HG02678 (cell line): ENCODE data around the gene TMEM237.

ENCODE experiments used
- ATAC-seq: cut with Tn5 transposase; IDR thresholded peaks from one replicate; pipeline ENCODE4 v1.9.1; 2021; ENCODE audit warnings: mild to moderate bottlenecking, moderate library complexity; ENCODE audit not compliant: unreplicated experiment

The TMEM237 gene

DNA sequence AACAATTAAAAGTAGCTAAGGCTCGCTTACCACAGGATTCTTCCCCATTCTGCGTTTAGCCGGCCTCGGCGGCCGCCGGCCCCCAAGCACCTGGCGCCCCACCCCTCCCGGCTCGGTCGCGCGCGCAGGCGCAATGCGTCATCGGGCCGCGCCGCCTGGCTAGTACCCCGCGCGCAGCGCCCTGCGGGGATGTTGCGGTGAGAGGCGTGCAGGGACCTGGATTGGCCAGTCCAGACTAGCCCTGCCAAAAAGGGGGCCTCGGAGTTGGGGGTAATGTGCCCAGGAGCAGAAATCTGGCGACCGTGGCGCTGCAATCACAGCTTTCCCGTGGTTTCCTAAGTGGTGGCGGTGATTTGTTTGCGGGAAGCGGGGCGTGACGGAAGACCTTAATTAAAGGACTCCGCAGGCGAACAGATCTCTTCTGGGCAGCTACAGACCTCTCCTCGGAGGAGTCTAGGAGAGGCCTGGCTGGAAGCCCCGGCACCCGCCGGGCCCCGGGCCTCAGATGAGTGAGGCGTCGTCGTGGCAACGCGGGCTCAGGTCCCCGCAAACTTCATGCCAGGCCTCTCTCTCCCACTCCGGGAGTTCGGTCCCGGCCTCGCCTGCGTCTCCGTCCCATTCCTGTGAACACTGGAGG lies 606 bp downstream of the TMEM237 start:
- ATAC-seq, result peak; percentile 81

DNA sequence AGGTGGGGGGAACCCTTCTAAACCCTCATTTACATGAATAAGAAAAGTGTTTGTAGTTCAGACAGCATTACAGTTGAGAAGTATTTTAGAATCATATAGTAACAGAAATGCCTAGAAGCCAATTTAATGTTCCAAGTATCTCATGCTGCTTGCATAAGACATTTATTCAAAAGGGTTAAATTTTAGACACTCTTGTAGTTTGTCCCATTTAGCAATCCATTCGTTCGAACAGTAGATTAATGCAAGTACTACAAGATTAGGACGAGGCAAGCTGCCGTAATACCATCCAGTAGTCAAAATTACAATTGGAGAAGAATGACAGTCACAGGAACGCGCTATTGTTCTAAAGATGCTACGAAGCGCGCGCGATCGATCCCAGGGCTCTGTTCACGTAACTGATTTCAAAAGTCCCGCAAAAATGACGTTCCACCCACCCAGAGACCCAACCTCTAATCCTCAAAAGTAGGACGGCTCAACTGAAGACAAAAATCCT lies 1.2 kb downstream of the TMEM237 start:
- peak; percentile 43 for ATAC-seq

DNA sequence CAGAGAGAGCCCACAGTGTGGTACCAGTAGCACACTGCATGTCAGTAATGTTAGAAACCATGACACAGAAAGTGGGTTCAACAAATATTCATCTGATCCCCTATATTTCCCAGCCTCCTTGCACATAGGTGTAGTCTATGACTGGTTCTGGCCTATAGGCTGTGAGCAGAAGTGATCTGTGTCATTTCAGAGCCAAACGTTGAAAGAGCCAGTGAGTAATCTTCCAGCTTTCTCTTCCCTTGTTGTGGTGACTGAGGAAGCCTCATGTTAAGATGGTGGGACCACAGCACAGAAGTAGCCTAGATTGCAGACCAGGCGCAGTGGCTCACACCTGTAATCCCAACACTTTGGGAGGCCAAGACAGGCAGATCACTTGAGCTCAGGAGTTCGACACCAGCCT lies 4.1 kb downstream of the TMEM237 start:
- ATAC-seq, result no peak

DNA sequence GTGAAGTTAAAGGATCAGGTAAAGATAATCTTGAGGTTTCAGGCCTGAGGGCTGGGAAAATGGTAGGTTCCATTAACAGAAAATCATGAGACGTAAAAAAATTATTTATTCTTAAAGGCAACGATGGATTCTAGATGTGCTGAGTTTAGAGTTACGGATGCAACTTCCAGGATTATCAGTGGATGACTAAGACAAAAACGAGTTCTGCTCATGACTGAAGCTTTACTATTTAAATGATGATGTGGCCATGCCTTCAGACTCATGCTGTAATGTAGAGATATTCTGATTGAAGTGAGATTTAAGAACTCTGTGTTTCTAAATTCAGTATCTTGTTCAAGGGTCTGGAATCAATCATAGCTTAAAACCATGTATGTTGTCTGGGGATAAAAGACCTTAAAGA lies 5.0 kb downstream of the TMEM237 start:
- ATAC-seq, result no peak

DNA sequence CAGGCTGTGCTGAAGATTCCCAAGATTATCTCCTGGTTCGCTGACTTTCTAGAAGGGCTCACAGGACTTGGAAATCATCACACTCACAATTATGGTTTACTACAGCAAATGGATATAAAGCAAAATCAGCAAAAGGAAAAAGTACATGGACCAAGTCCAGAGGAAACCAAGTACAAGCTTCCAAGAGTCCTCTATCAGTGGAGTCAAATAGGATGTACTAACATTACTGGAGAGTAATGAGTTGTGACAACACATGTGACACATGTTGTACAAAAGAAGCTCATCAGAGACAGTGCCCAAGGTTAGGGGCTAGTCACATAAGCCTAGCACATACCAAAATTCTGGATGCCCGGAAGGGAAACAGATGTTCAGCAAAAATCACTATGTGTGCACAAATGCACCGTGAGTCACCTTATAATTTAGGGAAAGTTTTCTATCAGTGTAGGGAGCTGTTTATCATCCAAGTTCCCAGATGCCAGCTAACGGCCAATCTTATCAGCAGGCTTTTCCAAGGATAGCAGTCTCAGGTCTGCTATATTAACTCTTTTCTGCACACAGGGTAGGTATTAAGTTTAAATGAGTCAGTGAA lies 9.5 kb downstream of the TMEM237 start:
- no peak for ATAC-seq

DNA sequence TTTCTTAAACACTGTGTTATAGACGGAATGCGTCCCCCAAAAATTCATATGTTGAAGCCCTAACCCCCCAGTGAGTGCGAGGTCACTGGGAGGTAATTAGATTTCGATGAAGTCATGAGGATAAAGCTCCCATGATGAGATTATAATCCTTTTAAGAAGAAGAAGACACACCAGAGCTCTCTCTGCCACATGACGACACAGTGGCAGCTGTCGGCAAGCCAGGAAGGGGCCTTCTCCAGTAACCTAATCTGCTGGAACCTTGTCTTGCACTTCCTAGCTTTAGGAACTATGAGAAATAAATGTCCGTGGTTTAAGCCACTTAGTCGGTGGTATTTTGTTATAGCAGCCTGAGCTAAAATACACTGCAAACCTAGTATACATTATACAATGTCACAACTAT lies 12.3 kb downstream of the TMEM237 start:
- ATAC-seq, result no peak

DNA sequence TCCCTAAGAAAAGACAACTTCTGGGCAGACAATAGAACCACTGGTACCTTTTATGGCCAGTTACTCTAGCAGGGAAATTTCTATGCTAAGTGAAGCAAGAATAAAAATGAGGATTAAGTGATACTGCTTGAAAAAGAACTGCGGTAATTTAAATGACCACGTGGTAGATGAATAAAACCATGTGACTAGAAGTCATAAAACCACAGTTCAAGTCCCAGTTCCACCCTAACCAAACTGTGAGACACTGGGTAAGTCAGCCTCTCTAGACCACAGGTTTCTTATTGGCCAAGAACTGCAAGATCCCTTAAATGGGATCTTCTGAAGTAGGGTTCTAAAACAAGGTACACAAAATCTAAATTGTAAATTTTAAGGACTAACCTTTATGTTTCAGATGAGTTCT lies 12.7 kb downstream of the TMEM237 start:
- ATAC-seq, result no peak

DNA sequence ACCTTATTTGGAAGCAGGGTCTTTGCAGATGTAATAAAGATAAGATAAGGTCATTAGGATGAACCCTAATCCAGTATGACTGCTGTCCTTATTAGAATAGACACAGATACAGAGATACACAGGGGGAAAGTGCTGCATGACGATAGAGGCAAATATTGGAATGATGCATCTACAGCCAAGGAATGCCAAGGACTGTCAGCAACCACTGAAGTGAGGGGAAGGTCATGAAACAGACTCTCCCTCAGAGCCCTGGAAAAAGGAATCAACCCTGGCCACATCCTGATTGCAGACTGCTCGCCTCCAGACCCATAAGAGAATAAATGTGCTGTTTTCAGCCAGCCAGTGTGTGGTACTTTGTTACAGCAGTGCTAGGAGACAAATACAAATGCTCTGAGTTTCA lies 14.8 kb downstream of the TMEM237 start:
- no peak for ATAC-seq

DNA sequence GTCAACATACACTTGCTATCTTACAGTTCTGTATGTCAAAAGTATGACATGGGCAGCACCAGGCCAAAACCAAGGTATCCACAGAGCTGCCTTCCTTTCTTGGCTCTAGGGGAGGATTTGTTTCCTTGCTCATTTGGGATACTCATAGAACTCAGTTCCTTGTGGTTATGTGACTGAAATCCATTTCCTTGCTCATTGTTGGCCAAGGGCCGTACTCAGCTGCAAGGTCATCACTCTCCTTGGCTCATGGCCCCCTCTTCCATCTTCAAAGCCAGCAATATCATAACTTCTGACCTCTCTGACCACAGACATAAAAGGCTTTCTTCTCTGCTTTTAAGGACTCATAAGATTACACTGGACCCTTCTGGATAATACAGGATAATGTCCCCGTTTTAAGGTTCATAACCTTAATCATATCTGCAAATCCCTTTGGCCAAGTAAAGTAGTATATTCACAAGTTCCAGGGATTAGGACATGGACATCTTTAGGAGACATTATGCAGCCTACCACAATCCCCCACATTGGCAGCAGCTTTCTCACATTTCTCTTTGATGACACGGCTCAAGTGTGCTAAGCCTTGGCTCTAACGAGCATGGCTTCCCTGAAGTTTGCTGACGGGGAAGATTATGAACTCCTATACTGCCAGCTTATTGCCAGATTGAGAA lies 20.9 kb downstream of the TMEM237 start:
- no peak for ATAC-seq

DNA sequence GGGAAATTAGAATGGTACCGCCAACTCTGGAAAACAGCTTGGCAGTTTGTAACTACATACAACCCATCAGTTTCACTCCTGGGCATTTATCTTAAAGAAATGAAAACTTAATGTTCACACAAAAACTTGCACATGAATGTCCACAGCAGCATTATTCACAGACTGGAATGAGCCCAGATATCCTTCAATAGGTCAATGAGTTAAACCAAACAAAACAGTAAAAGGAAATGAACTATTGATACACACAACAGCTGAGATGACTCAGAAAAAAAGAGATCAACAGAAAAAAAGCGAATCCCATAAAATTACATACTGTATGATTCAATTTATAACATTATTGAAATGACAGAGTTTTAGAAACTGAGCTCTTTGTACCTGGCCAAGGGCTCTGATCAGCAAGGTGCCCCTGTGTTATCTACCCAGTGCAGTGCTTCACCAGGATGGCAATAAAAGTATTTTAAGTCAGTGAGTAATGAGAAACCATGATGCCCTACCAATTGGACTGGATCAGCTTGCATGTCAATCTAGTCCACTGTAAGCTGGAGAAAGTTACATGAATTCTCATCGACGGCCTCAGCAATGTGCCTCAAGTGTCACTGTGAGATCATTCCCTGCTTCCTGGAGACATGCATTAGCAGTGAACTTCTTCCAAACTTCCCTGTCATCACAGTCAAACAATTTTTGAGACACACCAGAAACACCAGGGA lies 21.9 kb downstream of the TMEM237 start:
- no peak for ATAC-seq

DNA sequence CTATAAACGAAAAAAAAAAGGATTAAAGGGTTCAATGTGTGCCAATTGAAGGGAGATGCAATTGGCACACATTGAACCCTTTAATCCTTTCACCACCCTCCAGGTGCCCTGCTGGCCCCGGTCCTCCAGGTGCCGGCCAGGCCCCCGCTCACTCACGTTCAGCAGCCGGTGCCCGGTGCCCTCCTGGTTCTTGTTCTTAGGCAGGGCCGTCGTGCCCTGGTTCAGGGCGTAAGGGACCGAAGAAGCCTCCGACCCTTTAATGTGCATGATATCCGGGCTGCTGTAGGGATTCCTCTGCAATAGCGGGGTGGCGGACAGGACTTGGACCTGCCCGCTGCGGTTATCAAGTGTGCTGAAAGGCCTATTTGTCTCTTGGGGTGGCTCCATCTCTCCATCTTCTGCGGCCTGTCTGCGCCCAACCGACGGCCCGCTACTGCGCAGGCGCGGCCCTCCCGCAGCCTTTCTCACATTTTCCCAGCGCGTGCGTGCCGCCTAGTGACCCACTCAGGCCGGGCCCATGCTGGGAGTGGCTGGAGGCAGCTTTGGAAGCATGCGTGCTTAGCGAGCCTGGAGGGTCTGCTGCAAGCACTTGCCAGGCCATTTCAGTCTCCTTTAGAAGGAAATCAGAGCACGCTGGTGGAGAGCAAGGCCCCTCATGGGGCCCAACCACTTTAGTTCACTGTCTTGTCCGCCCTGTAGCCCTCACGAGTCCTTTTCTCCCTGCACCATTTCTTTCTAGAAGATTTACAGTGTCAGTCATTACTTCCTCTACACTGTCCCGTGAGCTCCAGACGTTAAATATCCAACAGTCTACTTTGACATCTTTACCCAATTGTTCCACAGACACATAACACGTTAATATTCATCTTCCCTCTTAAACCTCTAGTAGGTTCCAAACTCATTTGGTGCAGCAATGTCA lies 24.3 kb downstream of the TMEM237 start:
- ATAC-seq, result no peak

DNA sequence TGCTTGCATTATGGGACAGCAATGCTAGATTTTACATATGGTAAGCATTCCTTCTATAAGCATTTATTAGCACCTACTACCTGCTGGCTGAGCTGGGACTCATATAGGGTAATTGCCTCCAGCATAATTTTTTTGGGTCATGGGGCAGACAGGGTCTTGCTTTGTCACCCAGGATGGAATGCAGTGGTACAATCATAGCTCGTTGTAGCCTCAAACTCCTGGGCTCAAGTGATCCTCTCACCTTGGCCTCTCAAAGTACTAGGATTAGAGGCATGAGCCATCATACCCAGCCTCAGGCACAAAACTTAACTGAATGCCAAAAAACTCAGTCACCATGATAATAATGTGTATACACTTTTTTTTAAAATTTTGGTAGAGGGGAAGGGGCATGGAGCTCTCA lies 35.3 kb downstream of the TMEM237 start:
- ATAC-seq, result no peak

DNA sequence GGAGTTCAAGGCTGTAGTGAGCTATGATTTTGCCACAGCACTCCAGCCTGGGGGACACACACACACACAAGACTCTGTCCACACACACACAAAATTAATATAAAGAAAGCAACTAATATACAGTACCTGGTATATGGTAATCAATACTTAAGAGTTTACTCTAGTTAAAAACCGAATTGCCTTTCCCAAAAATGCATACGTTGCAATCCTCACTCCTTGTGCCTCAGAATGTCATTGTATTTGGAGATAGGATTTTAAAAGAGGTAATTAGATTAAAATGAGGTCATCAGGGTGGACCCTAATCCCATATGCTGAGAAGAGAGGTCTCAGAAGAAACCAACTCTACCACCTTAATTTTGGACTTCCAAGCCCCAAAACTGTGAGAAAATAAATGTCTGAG lies 35.7 kb downstream of the TMEM237 start:
- no peak for ATAC-seq

DNA sequence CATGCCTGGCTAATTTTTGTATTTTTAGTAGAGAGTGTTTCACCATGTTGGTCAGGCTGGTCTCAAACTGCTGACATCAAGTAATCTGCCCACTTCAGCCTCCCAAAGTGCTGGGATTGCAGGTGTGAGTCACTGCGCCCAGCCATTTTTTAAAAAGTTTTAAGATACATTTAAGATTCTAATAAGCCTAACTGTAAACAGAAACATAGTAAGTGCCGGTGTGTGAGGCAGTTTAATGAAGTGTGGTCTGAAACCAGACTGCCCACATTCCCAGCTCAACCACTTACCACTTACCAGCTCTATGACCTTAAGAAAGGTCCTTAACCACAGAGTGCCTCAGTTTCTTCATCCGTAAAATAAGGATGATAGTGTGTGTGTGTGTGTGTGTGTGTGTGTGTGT lies 42.4 kb downstream of the TMEM237 start:
- ATAC-seq, result no peak

DNA sequence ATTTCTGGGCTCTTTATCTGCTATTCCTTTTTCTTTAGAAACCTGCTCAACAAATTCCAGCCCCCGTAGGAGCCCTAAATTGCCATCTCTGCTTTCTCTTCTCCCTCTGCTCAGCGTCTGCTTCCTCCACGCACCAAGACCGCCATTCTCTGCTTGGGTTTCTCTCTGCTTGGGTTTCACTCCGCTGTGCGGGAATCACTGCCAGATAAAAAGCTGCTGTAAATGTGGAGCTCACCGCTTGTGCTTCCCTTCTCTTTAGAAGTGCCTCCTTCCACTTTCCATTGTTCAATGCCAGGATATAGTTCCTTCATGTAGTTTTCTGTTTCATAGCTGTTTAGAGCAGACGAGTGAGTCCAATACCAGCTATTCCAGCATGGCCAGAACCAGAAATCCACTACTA lies 45.9 kb downstream of the TMEM237 start:
- ATAC-seq, result no peak

DNA sequence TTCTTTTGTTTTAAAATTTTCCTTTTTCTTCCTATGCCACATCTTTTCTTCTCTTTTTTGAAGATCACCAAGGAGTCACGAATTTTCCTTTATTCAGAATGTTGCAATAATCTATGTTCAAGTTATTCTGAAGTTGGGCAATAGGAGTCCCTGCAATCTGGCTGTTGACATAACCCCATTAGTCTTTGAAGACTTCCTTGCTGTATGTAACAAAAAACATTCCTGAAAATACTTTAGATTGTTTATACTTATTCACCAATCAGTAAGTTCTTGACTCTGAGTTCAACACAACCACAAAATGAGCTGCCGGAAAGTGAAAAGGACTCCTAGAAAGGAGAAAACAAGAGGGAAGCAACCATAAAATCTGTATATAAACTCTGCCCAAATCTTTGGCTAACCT lies 62.8 kb downstream of the TMEM237 start:
- no peak for ATAC-seq

DNA sequence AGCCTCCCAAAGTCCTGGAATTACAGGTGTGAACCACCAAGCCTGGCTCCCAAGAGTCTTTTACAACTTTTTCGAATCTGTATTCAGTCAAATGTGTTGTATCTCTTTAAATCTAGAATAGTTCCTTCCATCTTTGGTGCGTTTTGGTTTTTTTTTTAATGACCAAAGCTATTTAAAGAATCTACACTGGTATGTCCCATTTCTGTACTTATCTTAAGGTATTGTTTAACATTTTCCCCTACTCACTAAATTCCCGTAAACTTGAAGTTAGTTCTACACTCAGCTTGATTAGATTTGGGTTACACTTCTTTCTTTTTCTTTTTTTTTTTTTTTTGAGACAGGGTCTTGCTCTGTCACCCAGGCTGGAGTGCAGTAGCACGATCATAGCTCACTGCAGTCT lies 63.8 kb downstream of the TMEM237 start:
- ATAC-seq, result no peak

DNA sequence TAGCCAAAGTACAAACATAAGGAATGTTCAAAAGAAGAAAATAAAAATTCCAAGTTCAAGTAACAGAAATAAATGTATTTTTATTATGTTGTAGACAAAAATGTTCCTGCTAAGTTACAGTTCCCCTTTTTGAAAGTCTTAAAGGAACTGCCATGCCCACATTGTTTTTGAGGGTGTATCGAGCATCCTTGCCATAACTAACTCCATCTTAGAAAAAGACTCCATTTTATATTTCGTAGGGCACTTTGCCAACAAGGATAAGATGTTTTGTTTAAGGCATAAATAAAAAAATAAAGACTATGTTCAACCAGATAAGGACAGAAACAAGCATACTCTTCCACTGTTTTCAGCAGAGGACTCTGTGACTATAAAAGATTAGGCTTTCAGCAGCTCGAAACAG lies 67.3 kb downstream of the TMEM237 start:
- ATAC-seq, result no peak

DNA sequence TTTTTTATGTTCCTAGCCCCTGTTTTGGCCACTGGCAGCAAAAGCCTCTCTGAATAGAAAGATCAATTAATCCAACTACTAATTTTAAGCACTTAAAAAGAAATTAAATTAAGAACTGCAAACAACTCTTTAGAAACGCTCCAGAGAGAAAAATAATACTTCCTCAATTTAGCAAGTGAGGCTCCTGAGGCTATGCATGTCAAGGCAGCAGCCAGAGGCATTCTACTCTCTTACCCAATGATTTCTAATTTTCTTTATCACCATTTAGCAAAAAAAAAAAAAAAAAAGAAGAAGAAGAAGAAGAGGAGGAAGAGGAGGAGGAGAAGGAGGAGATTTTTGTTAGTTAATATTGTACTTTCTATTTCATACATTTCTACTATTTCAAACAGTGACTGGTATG lies 68.5 kb downstream of the TMEM237 start:
- no peak for ATAC-seq

DNA sequence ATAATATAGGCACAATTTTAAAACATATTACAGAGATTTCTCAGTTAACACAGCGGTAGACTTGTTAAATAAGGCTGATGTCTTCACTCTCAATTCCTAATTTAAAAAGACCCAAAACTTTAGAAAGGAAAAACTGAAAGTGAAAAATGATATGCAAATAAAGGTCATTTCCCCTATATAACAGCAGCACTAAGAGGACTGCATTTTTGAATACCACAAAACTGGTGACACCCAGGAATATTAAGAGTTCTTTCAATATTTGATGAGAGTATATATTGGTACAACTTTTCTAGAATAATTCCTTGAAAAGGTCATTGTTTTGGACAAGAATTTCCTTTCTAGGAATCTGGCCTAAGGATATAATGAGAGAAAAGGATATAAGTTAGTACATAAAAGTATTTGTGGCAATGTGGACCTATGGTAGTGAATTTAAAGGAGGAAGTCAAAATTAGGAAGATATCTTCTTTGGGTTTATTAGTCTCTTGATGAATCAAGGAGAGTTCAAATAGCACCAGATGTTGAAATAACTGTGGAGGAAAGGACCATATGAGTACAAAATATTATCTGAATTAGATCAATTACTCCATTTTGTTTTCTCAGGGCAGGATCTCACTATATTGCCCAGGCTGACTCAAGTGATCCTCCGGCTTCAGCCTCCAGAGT lies 70.3 kb downstream of the TMEM237 start:
- peak; percentile 51 for ATAC-seq
